Thymus (tissue), 2 donors: ENCODE results near the gene FAM8A1. TPM values are rescaled to one million over a fixed set of nuclear protein-coding genes. Genes with fewer than 3 reads are reported as not detected.

Experiments used
- polyA plus RNA-seq: library from polyadenylated mRNA; stranded (reverse); fragments of 200-250 nt; gene quantifications from one replicate; pipeline ENCODE4 v1.2.3, GENCODE V29; 2013
- total RNA-seq: library from RNA; stranded (reverse); fragments of 120-200 nt; gene quantifications from one replicate; pipeline ENCODE4 v1.2.4, GENCODE V29; 2013
- donor health status: healthy.

The FAM8A1 gene
- total and polyA plus RNA-seq, 2 donors: 15.7 to 16.8 TPM

Other genes starting within 250 kb of the FAM8A1 start
- 1.6 TPM for gene CAP2, start 206.7 kb upstream of the FAM8A1 start, total RNA-seq
- gene CAP2, start 206.7 kb upstream of the FAM8A1 start, polyA plus RNA-seq: 4.9 TPM
- 32.5 TPM for gene NUP153, start 106.6 kb downstream of the FAM8A1 start, total RNA-seq
- gene NUP153, start 106.6 kb downstream of the FAM8A1 start, polyA plus RNA-seq: 14.9 TPM